Nucleus accumbens (tissue), 56 donors: ENCODE measurements around the gene AHNAK2.
A peak's percentile ranks its signal among the peaks of the same experiment; 100 is the strongest.
"Not testable (repeated sequence)": the region's sequence is repeated elsewhere in the genome, so short reads cannot be mapped to it uniquely, and the experiment has no call there.

ENCODE experiments used
- DNase-seq, 56 donors: peaks; one replicate each; lab custom pipeline; 2025; lab: John Stamatoyannopoulos, UW

Gene AHNAK2

GRCh38 chr14:104930526-104931303, 47.5 kb downstream of the AHNAK2 start:
- no peak for DNase-seq

DNA sequence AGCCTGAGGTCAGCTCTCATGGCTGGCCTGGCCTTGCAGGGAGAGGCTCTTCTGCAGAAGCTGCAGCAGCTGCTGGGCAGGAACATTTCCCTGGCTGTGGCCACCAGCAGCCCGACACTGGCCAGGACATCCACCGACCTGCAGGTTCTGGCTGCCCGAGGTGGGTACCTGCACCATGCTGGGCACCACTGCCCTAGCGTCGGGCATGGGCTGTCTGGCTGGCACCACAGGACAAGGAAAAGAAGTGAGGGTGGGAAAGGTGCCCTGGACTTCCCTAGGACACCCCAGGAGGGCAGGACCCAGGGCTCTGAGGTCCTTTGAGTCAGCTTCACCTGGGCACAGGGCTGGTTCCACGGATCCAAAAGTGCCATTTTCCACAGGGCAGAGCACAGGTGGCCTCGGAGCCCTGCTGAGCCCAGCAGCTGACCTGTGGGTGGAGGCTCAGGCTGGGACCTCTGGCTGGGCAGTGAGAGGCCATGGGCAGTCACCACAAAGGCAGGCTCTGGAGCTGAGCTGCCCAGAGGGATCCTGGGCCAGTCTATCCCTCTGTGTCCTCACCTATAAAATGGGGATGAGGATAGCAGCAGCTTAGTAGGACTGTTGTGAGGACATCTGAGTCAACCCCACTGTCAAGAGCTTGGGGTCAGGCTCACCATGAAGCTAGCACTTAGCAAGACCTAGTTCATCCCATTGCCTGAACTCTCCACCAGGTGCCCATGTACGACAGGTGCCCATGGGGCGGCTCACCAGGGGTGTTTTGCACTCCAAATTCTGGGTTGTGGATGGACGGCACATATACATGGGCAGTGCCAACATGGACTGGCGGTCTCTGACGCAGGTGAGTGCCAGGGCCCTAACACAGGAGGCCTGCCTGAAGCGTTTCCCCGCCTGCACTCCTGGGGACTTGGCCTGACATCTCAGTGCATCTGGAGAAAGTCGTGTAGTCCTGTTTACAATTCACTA, 48.6 kb downstream of the AHNAK2 start:
- no peak for DNase-seq

DNA sequence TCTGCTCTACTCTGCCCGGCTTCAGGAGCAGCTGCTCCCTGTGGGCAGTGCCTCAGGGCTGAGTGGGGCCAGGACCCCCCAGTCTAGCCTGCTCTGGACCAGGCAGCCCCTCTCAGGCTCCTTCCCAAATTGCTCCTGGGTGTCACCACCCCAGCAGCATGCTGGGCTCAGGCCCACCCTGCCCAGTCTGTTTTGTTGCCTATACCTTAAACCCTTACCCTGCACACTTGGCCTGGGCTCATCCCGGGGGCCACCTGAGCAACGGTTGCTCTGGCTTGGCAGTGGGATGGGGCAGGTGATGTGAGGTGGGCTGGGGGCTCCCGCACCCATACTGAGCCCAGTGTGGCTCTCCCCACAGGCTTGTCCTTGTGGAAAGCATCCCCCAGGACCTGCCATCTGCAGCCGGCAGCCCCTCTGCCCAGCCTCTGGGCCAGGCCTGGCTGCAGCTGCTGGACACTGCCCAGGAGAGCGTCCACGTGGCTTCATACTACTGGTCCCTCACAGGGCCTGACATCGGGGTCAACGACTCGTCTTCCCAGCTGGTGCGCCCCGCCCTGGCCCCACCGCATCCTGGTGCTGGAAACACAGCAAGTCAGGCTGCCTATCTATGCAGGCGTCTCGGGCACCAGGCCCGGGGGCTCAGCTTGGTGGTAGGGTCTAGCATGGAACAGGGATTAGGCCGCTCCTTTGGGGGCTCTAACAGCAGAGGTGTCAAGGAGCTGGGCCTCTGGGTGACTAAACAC, 49.6 kb downstream of the AHNAK2 start:
- DNase-seq, result no peak

DNA sequence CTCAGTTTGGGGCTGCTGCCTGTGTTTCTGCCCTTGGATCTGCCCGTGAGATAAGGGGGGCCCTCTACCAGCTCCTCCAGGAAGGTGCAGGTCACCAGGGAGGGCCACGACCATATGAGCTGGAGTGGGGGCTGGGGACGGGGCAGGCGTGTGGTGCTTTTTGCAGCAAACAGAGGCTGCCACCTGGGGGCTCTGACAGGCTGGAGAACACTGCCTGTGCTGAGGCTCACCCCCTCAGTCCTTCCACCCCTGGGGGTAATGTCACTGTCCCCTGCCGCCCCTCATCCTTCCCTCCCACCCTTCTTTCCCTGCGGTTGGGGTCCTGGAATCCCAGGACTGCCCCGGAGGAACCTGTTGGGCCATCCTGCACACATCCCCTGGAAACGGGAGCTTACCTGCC, 50.3 kb downstream of the AHNAK2 start:
- no peak for DNase-seq

- DNase-seq, result no peak
These were observed 50.8 kb downstream of the AHNAK2 start for GRCh38 chr14:104927432-104927816.

- peak in 1 of 56 donors; percentile 15 for DNase-seq
These were observed 51.3 kb downstream of the AHNAK2 start for GRCh38 chr14:104926619-104927431.

- DNase-seq, result no peak
These were observed 52.1 kb downstream of the AHNAK2 start for GRCh38 chr14:104925855-104926609.

- DNase-seq, result no peak
These were observed 52.8 kb downstream of the AHNAK2 start for GRCh38 chr14:104925214-104925854.

DNA sequence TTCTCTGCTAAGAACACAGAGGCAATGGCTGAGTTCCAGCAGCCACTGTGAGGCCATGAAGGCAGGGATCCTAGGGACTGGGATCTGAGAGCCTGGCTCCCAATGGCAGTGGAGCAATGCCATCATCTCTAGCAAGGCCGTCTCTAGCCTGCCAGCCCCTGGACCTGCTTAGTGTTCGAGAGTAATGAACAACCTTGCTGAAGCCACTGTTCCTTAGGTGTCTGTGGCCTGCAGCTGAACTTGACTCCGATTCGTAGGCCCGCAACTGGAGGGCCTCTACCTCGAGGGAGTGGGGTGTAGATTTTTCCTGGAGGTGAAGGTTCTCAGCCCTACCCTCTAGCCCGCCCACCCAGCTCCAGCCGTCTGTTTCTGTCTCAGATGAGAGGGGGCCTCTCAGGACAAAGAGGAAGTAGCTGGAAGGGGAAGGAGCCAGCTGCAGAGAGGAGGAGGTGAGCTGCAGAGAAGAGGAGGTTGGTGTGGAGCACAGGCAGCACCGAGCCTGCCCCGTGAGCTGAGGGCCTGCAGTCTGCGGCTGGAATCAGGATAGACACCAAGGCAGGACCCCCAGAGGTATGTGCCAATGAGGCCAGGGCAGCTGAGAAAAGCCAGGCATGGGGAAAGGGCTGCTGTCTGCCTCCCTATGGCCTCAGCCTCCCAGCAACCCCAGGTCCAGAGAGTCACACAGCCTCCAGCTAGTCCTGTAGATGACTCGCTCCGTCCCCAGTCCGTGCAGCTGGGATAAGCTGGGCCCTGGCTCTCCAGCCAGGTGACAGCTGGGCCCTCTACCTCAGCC, 53.6 kb downstream of the AHNAK2 start, which contains the start of gene PLD4:
PLD4 (plus strand) TSS at position 459 of the 793 bp plus-strand sequence. CDS start 2,262 bp downstream, outside the sequence.
- DNase-seq, result peak in 1 of 56 donors; percentile 14

GRCh38 chr14:104923640-104924420, 54.3 kb downstream of the AHNAK2 start:
- DNase-seq, result no peak

DNA sequence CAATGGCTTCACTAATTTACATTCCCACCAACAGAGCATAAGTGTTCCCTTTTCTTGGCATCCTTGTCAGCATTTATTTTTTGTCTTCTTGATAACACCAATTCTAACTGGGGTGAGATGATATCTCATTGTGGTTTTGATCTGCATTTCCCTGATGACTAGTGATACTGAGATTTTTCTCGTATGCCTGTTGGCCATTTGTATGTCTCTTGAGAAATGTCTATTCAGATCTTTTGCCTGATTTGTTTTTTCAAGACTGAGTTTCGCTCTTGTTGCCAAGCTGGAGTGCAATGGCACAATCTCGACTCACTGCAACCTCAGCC, 58.2 kb downstream of the AHNAK2 start:
- DNase-seq, result no peak

- not testable (repeated sequence) for DNase-seq
These were observed 58.8 kb downstream of the AHNAK2 start for GRCh38 chr14:104919152-104919992.

GRCh38 chr14:104917993-104918392, 60.2 kb downstream of the AHNAK2 start:
- no peak for DNase-seq

GRCh38 chr14:104917116-104917515, 61.1 kb downstream of the AHNAK2 start:
- DNase-seq, result no peak

GRCh38 chr14:104913435-104913834, 64.7 kb downstream of the AHNAK2 start:
- no peak for DNase-seq

GRCh38 chr14:104912053-104912452, 66.1 kb downstream of the AHNAK2 start:
- DNase-seq, result no peak
